Esophagus (tissue), 2 donors: ENCODE results near the gene PLCB1. TPM values are rescaled to one million over a fixed set of nuclear protein-coding genes. Genes with fewer than 3 reads are reported as not detected.
A peak's percentile ranks its signal among the peaks of the same experiment; 100 is the strongest.

Experiments
- H3K27ac ChIP-seq, 2 donors: one replicate each; pipeline ENCODE4 v1.5.1; 2013; ENCODE audit warnings: low read depth in 2 of 2, mild to moderate bottlenecking in 2 of 2, inconsistent platforms in 1 of 2, low read length in 1 of 2, moderate library complexity in 1 of 2
- H3K27me3 ChIP-seq, 2 donors: one replicate each; pipeline ENCODE4 v1.6.1; 2013; ENCODE audit warnings: low read length in 2 of 2, control low read depth in 1 of 2, mild to moderate bottlenecking in 1 of 2; ENCODE audit not compliant: insufficient read depth in 2 of 2, control insufficient read depth in 1 of 2
- H3K36me3 ChIP-seq, 2 donors: one replicate each; pipeline ENCODE4 v1.6.1; 2013; ENCODE audit warnings: low read length in 1 of 2; ENCODE audit not compliant: control insufficient read depth in 2 of 2, insufficient read depth in 2 of 2
- H3K4me1 ChIP-seq, 2 donors: one replicate each; pipeline ENCODE4 v1.6.1; 2013; ENCODE audit warnings: low read length in 1 of 2; ENCODE audit not compliant: control insufficient read depth in 2 of 2, insufficient read depth in 2 of 2
- H3K4me3 ChIP-seq, 2 donors: one replicate each; pipeline ENCODE4 v1.5.1; 2013; ENCODE audit warnings: low read length in 2 of 2, mild to moderate bottlenecking in 2 of 2, low read depth in 1 of 2, moderate library complexity in 1 of 2
- H3K9me3 ChIP-seq, 2 donors: one replicate each; pipeline ENCODE4 v1.6.1; 2013; ENCODE audit warnings: mild to moderate bottlenecking in 2 of 2, low read depth in 1 of 2, low read length in 1 of 2, moderate library complexity in 1 of 2; ENCODE audit not compliant: control insufficient read depth in 2 of 2, insufficient read depth in 1 of 2
- WGBS, 2 donors: extraction: QIAGEN DNeasy Blood & Tissue Kit; methylation state at CpG; one replicate each; pipeline ENCODE4 v1.1.7; 2013; 5-methylcytosine and 5-hydroxymethylcytosine counted together
- polyA plus RNA-seq, 2 donors: library from polyadenylated mRNA; stranded (reverse); fragments of 200-250 nt; gene quantifications; one replicate each; pipeline ENCODE4 v1.2.3, GENCODE V29; 2013
- donor health status: healthy with polysubstance abuse.
- donor health status: Bipolar disorder and iron deficiency.

The PLCB1 gene
- polyA plus RNA-seq, 2 donors: 1.7 to 3.0 TPM

GRCh38 chr20:8876366-8876765 is 744.3 kb downstream of the PLCB1 start:
- Histone ChIP-seq H3K9me3 (no peaks in the 10 kb centered on the region), H3K27ac (no peak overlapping the region), H3K4me3 (no peak overlapping the region), H3K4me1 (no peaks in the 10 kb centered on the region), H3K27me3 (no peaks in the 10 kb centered on the region), H3K36me3 (peaks cover 0 to 2% of the 10 kb centered on the region in 2 donors)

- no peaks in the 10 kb centered on the region for H3K27me3 ChIP-seq
- no peak overlapping the region for H3K27ac ChIP-seq
- H3K9me3 ChIP-seq: no peaks in the 10 kb centered on the region
- 77 to 80% methylated on average over 2 of the region's 2 CpGs for WGBS, 2 donors
- H3K4me1 ChIP-seq: no peaks in the 10 kb centered on the region
- H3K36me3 ChIP-seq: peaks cover 0 to 2% of the 10 kb centered on the region in 2 donors
- H3K4me3 ChIP-seq: no peak overlapping the region
These were observed 745.2 kb downstream of the PLCB1 start for GRCh38 chr20:8877294-8877693.

- H3K27me3 ChIP-seq: no peaks in the 10 kb centered on the region
- WGBS, 2 donors: 93 to 94% methylated on average over 2 of the region's 2 CpGs
- no peaks in the 10 kb centered on the region for H3K9me3 ChIP-seq
- no peaks in the 10 kb centered on the region for H3K4me1 ChIP-seq
- no peak overlapping the region for H3K4me3 ChIP-seq
- H3K27ac ChIP-seq: no peak overlapping the region
- H3K36me3 ChIP-seq: peaks cover 0 to 2% of the 10 kb centered on the region in 2 donors
These were observed 747.6 kb downstream of the PLCB1 start for GRCh38 chr20:8879669-8880068.

GRCh38 chr20:8880085-8880853 is 748.2 kb downstream of the PLCB1 start:
- no peaks in the 10 kb centered on the region for H3K9me3 ChIP-seq
- 76 to 79% methylated on average over 5 of the region's 5 CpGs for WGBS, 2 donors
- no peaks in the 10 kb centered on the region for H3K27me3 ChIP-seq
- no peak overlapping the region for H3K4me3 ChIP-seq
- H3K36me3 ChIP-seq: peaks cover 0 to 2% of the 10 kb centered on the region in 2 donors
- H3K27ac ChIP-seq: no peak overlapping the region
- no peaks in the 10 kb centered on the region for H3K4me1 ChIP-seq

- 87 to 90% methylated on average over 1 of the region's 1 CpG for WGBS, 2 donors
- no peaks in the 10 kb centered on the region for H3K9me3 ChIP-seq
These were observed 759.0 kb downstream of the PLCB1 start for GRCh38 chr20:8891039-8891438.

GRCh38 chr20:8895472-8895871 is 763.4 kb downstream of the PLCB1 start:
- Histone ChIP-seq H3K27me3 (no peaks in the 10 kb centered on the region), H3K27ac (no peak overlapping the region), H3K36me3 (no peaks in the 10 kb centered on the region), H3K9me3 (no peaks in the 10 kb centered on the region), H3K4me3 (no peak overlapping the region), H3K4me1 (no peaks in the 10 kb centered on the region)

More at GRCh38 chr20:8891039-8891438, 759.0 kb downstream of the PLCB1 start:
- H3K27ac ChIP-seq: no peak overlapping the region
- H3K4me1 ChIP-seq: no peaks in the 10 kb centered on the region
- no peaks in the 10 kb centered on the region for H3K36me3 ChIP-seq
- H3K27me3 ChIP-seq: no peaks in the 10 kb centered on the region
- no peak overlapping the region for H3K4me3 ChIP-seq

GRCh38 chr20:8898823-8899222 is 766.8 kb downstream of the PLCB1 start:
- Histone ChIP-seq H3K27ac (no peak overlapping the region), H3K4me1 (no peaks in the 10 kb centered on the region), H3K27me3 (no peaks in the 10 kb centered on the region), H3K4me3 (no peak overlapping the region), H3K9me3 (no peaks in the 10 kb centered on the region), H3K36me3 (no peaks in the 10 kb centered on the region)

GRCh38 chr20:8901237-8902025 is 769.4 kb downstream of the PLCB1 start:
- H3K27ac ChIP-seq: peak overlapping the region; percentile 5 to 52

GRCh38 chr20:8903655-8904605 is 771.9 kb downstream of the PLCB1 start:
- H3K4me1 ChIP-seq: no peaks in the 10 kb centered on the region
- H3K27ac ChIP-seq: no peak overlapping the region
- H3K4me3 ChIP-seq: no peak overlapping the region
- no peaks in the 10 kb centered on the region for H3K9me3 ChIP-seq
- H3K36me3 ChIP-seq: no peaks in the 10 kb centered on the region
- 41 to 55% methylated on average over 2 of the region's 2 CpGs for WGBS, 2 donors
- H3K27me3 ChIP-seq: no peaks in the 10 kb centered on the region

More at GRCh38 chr20:8901237-8902025, 769.4 kb downstream of the PLCB1 start:
- Histone ChIP-seq H3K4me1 (no peaks in the 10 kb centered on the region), H3K27me3 (no peaks in the 10 kb centered on the region), H3K4me3 (no peak overlapping the region), H3K9me3 (no peaks in the 10 kb centered on the region), H3K36me3 (no peaks in the 10 kb centered on the region)
- WGBS, 2 donors: 63 to 65% methylated on average over 8 of the region's 8 CpGs
